GM19467 (cell line): ENCODE measurements around the gene BDNF.

Source experiments
- ATAC-seq: cut with Tn5 transposase; IDR thresholded peaks from one replicate; pipeline ENCODE4 v1.9.1; 2021; ENCODE audit warnings: mild to moderate bottlenecking, moderate library complexity; ENCODE audit not compliant: unreplicated experiment

The BDNF gene

DNA sequence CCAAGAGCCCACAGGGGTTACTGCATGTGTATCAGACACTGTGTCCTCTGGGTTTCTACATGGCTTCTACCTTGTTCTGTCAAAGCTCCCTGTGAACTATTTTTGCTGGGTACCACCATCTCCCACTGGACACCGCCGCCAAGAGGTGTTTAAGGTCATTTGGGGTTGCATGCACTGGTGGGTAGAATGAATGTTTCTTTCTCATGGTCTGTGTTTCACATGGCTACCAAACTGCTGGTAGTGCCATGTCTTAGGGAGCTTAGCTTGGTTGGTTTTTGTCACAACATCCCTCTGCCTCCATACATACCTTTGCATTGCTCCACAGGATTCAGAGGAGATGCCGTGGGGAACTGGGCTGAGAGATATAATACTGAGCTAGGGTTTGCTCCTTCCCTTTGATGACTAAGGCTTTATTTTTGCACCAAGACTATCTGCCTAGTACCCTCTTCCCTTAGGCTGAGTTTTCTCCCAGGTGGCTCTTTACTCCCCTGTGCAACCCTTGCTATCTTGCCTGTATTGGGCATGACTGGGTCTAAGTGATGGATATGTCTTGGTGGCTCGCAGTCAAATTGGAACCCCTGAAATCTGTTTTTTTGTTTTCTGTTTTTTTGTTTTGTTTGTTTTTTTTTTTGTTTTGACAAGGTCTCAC is 73.2 kb downstream of the BDNF start:
- ATAC-seq: no peak

DNA sequence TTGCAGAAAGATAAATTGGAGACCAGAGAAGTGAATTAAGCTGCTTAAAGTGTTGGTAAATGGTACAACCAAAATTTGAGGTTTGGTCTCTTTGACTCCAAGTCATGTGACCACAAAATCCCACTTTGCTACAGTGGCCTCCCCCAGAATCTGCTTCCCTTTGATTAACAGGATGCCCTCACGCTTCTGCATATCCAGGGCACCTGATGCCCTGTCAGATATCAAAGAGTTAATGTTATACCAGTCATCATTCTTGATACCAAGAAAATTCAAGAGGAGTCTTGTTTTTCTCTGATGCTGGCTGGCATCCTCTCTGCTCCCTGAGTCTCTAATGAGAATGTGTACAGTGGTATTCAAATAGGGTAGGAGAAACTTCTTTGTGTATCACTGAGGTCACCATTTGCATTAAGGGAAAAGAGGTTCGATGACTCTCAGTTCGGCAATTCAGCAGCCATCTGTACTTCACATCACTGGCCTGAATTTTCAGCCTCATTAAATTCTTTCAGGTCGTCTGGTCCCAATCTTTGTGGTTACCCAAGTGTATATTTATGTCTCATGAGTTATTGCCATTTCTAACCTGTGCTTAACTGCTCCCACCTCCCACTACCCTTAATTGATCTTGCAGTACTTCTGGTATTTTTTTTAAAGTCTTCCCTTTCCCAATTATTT is 73.9 kb downstream of the BDNF start:
- no peak for ATAC-seq

DNA sequence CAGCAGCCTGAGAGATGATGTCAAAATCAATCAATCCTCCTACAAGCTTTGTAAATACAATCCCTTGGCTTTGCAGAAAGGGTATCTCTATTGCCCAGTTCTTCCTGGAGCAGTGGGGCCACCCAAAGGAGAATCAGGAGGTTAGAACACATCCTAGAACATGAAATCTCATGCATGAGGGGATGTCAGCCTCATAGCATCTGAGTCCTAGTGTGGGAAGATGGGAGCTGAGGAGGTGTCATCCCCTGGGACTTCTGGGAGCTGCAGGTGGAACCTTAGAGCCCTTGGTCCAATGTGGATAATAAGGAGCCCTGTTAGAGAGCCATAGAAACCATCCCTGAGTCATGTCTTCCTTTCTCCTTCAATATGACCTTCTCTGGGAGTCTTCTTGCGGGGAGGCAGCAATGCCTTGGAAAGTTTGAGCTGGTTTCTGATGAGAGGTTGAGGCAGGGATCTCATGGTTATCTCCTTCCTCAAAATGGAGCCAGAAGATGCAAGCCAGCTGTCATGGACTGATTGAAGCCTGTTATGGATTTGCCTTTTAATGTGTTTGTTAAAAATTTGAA is 74.8 kb downstream of the BDNF start:
- no peak for ATAC-seq

DNA sequence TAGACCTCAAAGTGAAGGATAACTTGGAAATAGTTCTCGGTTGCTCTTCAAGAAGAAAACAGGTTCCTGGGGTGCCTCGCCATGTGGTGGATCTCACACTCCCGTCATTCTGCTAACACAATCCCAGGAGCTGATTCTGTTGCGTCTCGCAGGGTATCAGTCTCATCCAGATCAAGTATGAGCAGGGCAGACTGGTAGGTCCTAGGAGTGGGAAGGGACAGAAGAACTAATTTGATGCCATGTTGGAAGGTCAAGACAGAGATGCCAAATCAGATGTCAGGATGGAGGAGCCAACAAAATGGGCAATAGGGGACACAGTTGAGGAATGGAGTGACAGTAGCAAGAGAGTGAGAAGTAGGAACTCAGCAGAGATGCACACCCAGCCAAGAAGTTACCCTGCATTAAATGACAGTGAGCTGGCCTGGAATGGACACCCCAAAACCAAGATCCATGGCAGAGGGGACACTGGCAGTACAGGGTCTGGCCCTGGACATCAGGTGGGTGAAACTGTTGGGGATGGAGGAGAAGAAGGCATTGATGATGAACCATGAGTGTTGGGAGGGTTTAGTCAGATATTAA is 76.2 kb downstream of the BDNF start:
- ATAC-seq: no peak

DNA sequence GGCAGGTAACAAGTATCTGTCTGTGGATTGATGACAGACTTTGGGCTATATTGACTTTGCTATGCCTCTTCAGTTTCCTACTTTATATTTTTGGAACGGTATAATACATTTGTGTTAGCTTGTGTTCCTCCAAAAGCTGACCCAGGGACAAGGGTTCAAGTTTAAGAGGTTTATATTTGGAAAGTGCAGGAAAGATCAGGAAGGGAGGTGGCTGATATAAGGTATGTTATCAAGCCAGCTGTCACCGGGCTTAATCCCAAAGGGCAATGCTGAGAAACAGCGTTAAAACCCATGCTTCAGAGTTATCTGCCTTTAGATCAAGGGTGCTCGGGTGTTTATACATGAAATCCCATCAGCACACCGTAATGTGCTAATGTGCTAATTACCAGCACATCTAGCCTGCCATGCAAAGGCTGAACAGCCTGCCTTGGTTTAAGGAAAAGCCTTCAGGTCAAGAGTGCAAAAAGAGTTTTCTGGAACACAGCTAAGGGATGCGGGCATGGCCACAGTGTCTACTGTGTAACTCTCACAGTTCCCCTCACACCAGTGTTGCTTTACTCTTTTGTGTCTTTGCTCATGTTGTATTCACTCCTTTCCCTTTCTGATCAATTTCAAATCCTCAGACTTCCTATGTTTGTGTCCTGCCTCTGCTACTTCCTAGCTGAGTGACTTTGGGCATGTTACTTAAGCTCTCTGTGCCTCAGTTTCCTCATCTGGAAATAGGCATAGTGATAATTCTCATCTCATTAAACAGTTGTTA is 77.5 kb downstream of the BDNF start:
- no peak for ATAC-seq

DNA sequence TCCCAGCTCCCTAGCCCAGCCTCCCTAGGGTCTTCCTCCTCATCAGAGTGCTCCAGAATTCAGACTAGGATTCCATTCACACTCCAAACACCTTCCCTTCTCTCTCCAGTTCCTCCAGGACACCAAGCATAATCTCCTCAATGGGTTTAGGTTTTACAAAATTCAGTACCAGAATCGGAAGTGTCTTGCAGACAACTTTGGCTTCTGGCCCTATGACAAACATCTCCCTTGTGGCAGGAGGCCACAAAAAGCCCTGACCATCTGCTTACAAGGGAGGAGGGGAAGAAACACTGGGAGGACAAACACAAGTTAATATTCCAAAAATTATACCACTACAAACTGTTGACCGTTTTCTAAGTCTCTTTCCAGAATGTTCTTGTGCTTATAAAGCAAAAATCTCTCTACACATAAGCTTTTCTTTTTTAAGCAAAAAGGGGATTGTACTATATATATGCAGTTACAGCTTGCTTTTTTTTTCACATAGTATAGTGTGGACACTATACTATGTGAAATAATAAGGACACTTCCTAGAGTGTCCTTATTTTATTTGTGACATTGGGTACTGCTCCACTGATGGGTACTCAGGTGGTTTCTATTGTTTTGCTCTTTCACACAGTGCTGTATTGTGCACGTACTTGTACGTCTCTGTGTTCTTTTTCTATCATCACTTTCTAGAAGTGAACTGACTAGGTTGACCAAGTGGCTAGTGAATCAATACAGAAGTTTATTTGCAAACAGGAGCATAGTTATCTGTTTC is 78.7 kb downstream of the BDNF start:
- ATAC-seq: no peak

DNA sequence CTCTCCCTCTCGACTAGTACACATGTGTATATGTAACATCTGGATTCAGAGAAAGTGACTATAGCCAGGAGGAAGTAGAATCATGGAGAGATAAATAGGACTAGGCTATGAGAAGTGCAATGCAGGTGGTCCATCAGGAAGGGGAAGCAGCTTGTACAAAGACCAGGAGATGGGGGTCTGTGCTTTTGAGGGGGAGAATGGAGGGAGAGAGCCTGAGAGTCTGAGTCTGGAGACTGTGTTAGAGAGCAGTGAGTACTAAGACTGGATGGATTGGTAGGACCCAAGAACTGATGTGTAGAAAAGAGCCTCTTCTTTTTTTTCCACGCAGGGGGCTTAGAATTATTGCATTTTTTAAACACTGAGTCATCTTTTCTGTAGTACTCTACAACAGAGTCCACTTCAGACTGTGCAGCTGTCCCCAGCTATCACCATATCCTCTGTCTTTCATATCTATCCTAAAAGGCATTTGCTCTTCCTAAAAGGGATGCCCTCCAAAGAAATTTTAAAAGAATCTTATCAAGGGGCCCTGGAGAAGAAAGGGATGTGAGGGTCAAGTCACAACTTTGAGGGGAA is 80.4 kb downstream of the BDNF start:
- ATAC-seq: no peak

DNA sequence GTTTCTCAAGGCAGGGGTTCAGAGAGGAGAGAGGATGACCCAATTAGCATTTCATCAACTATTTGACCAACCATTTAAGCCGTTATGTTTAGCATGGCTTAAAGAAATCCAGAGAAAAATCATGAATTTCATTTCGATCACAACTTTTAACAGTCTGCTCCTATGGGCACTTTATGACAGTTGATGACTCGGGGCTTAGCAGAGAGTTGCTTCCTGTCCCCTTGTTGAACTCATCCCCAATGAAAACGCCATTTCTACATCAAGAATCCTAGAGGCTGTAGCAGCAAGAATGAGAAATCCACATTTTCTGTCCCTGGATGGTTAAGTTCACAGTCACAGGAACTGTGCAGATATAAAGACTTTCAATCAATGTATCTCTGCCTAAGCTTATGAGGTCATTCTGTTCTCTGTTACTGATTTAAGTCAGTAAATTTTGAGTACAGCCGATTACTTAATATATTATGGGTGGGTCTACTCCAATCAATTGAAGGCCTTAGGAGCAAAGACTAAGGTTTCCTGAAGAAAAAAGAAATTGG is 81.1 kb downstream of the BDNF start:
- ATAC-seq: no peak

DNA sequence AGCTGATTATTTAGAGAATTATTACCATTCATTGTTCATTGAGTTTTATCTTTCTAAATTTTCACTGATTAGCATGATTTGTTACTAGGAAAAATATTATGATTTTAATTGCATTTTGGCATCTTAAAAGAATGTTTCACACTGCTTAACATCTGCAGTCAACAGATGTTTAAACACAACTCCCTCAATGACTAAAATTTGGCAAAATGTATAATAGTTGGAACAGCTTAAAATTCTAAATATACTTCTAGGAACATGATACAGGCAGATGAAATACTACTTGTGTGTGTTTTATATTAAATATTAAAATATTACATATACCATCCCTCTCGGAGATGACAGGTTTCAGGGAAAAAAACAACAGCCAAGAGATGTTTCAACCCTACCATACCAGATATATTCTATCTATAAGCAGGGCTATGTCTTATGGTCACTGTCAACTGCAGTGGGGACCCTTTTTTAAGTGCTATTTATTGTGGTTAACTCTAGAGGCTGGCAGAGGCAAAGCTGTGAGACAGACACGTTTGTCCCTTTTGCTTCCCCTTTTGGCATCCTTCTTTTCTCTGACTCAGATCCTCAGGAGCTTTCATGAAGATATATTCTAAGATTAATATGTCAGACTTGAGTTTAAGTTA is 81.9 kb downstream of the BDNF start:
- ATAC-seq: no peak

DNA sequence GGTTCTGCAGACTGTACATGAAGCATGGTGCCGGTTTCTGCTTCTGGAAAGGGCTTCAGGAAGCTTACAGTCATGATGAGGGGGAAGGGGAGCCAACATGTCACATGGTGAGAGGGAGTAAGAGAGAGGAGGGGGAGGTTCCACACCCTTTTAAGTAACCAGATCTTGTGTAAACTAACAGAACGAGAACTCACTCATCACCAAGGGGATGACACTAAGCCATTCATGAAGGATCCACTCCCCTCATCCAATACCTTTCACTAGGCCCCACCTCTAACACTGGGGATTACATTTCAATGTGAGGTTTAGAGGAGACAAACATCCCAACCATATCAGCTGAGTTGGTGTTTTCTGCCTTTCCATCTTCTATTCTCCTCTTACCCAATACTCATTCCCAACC is 83.5 kb downstream of the BDNF start:
- no peak for ATAC-seq

DNA sequence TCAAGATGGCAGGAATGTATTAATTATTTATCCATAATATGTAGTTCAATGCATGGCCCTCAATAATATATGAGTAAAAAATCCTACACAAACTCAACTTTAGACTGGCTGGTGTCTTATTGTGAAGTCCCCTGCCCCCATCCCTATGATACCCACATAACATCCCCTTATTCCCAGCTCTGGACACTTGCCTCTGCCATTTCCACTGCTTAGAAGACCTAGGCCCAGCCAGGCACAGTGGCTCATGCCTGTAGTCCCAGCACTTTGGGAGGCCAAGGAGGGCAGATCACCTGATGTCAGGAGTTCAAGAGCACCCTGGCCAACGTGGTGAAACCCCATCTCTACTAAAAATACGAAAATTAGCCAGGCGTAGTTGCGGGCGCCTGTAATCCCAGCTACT is 84.4 kb downstream of the BDNF start:
- no peak for ATAC-seq

DNA sequence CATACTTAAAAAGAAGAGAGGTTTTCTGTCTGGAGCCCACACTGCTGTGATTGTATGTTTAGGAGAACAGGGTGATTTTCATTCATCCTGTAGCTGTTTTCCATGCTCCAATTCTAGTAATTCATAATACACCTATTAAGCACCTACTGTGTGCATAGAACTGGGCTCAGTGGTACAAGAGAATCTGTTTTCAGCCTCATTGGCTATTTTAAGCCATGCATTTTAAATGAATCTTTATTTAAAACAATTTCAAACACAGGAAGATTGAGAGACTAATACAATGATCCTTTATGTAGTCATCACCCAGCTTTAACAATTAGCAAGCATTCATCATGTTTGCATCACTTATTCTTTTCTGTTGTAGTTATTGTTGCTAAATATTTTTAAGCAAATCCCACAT is 86.2 kb downstream of the BDNF start:
- ATAC-seq: no peak

DNA sequence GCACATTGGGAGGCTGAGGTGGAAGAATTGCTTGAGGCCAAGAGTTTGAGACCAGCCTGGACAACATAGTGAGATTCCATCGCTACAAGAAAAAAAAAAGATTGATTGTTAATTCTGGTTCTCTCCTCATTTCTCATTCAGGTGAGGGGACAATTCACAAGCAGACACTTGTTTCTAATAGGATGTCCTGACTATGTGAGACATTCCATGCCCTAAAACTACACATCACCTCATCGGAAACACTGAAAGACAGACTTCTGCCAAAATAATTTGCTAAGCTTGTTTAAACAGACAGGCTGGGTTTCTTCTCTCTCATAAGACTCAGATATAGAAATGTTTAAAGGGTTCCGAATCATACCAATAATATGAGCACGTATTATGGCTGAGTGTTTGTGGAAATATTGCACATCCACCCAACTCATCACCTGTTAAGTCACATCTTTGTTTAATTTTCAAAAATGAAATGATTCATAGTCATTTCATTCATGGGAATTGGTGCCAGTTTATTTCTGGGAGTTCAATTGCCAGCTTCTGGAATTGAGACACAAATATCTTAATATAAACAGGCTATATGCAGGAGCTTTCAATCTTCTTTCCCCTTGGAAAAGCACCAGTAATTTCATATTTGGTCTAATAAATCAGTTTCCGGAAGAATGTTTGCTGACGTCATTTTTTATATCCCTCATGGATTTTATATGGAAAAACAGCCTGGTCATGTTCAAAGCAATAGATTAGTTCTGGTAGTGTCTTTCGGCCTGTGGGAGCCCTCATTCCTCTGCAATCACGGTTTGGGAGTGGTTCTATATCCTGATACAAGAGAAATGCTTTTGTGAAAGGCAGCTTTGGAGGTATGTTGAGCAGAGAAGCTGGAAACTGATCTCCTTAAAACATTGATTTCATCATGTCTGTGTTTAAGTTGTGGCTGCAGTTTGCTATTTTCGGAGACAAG is 87.0 kb downstream of the BDNF start:
- no peak for ATAC-seq

DNA sequence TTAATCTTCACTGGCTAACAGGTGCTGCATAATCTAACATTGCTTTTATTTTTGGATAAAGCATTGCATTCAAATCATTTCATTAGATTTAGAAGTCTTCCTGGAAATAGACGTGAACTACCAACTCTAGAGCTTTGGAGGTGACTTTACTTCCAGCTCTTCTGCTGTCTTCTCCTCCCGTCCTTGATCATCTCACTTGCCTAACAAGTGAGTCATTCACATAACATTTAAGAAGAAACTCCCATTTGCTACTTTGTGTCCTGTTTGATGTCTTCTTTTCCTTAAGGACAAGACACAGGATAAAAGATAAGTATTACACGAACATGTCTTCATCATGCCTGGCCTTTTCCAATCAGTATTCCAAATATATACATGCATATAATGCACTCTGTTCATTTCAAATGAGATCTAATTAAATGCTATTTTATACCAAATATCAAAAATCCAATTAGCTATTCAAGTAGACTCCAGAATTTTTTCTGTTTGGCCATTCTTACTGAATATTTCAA is 88.3 kb downstream of the BDNF start:
- no peak for ATAC-seq

DNA sequence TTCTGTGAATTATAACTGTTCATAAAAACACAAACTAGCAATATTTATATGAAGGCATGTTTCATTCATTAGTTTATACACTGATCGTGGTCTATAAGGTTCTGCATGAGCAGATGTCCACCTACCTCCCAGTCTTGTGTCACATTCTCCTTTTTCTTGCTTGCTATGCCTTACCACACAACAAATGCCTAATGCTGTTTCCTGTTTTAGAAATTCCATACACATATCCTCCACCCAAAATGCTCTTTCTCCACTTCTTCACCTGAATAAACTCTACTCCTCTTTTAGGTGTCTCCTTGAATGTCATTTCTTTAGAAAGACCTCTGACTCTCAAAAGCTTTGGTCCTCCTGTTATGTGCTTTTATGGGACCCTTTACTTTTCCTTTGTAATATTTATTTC is 88.9 kb downstream of the BDNF start:
- no peak for ATAC-seq

DNA sequence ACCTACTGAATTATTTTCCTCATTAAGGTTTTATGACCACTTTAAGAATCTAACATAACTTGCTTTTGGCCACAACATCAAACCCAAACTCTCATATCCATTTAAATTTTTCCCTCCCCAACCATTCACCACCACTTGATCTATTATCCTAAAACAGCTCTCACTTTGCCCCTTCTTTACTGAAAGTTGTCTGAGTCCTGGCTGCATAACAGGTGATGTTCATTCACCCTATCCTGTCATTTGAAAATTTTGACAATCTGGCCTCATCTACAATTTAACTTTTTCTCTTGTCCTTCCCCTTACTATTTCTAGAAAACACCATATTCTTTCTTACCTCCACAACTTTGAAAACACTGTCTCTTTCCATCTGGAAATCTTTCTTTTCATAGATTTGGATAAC is 89.3 kb downstream of the BDNF start:
- no peak for ATAC-seq

DNA sequence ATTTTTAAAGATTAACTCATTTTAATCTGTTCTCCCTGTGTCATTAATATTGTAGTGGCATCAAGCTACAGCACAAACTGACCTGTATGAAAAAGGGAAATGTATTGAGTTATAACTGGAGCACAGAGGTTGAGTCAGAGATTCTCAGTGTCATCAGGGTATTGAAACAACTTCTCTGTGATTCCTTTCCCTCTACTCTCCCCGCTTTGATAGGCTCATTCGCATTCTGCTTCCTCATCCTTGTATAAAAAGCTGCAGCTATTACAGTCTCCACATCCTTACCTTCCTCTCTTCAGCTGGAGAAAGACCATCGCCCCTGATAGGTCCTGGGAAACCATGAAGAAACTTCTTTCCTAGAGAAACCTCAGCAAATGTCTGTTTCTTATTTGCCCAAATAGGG is 90.0 kb downstream of the BDNF start:
- no peak for ATAC-seq

DNA sequence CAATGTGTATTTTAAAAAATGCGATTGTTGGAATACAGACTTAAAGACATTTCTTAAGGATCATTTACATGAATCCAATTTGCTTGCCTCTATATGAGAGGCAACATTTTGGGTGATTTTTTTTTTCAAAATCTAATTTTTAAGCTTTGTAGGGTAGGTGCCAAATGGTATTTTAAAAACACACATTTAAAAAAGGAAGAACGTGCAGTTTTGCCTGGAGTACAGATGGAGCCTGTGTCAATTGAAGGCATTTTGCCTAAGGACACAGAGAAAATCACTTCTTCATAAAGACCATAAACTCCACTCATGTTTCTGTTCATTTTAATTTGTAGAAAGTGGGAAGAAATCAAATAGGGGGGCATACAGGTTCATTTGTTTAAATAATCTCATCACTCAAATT is 91.3 kb downstream of the BDNF start:
- ATAC-seq: no peak
